ENCODE data around the gene RIMS4. TPM values are rescaled to one million over a fixed set of nuclear protein-coding genes. Genes with fewer than 3 reads are reported as not detected.

Gene RIMS4
- total and polyA plus RNA-seq, 12 donors, result 0.11 to 6.3 (median 0.78) TPM; not detected in 1

DNA sequence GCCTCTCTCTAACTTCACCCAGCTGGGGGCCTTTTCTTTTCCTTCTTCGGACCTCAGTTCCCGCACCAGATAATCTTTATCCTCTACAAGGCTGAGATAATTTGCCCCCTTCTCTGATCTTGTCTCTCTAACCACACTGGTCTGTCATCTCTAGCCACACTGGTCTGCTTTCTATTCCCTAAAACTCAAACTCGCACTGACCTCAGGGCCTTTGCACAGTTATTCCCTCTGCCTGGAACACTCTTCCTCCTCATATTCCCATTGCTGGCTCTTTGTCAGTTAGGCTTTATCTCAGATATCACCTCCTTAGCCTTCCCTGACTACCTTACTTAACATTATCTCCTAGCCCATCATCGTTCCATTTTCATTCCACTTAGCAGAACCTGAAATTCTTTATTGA lies 7.6 kb downstream of the RIMS4 start:
- no peaks in the 10 kb centered on the region for H3K9me3 ChIP-seq (replicated peaks in 1 of 3)
- H3K4me1 ChIP-seq (replicated peaks in 1 of 2), result no peaks in the 10 kb centered on the region
- 88 to 94% (median 93%) methylated on average over 4 of the region's 4 CpGs for WGBS, 4 donors
- intact Hi-C loops (cut with DNase I), result no loop called here
- H3K36me3 ChIP-seq (replicated peaks in 1 of 2), result no peaks in the 10 kb centered on the region
- no peak overlapping the region for H3K27ac ChIP-seq
- TF ChIP-seq, protein P1, sequence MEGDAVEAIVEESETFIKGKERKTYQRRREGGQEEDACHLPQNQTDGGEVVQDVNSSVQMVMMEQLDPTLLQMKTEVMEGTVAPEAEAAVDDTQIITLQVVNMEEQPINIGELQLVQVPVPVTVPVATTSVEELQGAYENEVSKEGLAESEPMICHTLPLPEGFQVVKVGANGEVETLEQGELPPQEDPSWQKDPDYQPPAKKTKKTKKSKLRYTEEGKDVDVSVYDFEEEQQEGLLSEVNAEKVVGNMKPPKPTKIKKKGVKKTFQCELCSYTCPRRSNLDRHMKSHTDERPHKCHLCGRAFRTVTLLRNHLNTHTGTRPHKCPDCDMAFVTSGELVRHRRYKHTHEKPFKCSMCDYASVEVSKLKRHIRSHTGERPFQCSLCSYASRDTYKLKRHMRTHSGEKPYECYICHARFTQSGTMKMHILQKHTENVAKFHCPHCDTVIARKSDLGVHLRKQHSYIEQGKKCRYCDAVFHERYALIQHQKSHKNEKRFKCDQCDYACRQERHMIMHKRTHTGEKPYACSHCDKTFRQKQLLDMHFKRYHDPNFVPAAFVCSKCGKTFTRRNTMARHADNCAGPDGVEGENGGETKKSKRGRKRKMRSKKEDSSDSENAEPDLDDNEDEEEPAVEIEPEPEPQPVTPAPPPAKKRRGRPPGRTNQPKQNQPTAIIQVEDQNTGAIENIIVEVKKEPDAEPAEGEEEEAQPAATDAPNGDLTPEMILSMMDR (IDR thresholded peaks at IDR 0.05), result no peak
- TF ChIP-seq POLR2A (IDR thresholded peaks at IDR 0.05), result no peak
- no peak overlapping the region for H3K4me3 ChIP-seq
- no peaks in the 10 kb centered on the region for H3K27me3 ChIP-seq
- DNase-seq, result no peak

DNA sequence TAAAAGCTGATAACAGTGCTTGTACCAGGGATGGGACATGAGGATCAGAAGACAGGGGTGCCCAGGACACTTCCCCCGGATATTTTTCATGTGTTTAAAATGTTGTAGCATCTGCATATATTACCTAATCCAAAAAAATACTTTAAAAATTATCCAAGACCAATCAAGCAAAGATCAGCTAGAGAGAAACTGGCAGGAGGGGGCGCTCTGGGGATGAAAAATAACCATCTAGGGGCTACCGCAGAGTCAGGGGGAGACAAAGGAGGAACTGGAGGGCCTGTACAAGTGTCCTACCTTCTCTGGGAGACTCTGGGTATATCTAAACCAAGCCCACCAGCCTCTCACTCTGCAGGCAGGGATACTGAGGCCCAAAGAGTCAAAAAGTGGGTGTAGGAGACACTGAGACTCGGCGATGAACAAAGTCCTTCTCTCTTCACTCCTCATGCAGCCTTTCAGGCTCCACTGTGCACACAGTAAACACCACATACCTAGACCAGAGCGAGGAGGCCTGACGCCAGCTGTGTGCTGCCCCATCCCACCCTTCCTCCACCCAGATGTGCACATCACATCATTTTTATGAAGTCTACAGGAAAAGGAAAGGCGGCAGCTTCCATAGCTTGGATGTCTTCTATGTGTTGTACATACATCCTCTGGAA lies 9.8 kb downstream of the RIMS4 start:
- H3K4me1 ChIP-seq (replicated peaks in 1 of 2), result no peaks in the 10 kb centered on the region
- TF ChIP-seq, protein P1 (IDR thresholded peaks at IDR 0.05), result no peak
- no peak for TF ChIP-seq POLR2A (IDR thresholded peaks at IDR 0.05)
- no peak overlapping the region for H3K27ac ChIP-seq
- H3K9me3 ChIP-seq (replicated peaks in 1 of 3), result no peaks in the 10 kb centered on the region
- 73 to 91% (median 85%) methylated on average over 8 of the region's 8 CpGs for WGBS, 4 donors
- DNase-seq, result no peak
- H3K4me3 ChIP-seq, result no peak overlapping the region
- no peaks in the 10 kb centered on the region for H3K36me3 ChIP-seq (replicated peaks in 1 of 2)
- no peaks in the 10 kb centered on the region for H3K27me3 ChIP-seq
- intact Hi-C loops (cut with DNase I), result no loop called here

DNA sequence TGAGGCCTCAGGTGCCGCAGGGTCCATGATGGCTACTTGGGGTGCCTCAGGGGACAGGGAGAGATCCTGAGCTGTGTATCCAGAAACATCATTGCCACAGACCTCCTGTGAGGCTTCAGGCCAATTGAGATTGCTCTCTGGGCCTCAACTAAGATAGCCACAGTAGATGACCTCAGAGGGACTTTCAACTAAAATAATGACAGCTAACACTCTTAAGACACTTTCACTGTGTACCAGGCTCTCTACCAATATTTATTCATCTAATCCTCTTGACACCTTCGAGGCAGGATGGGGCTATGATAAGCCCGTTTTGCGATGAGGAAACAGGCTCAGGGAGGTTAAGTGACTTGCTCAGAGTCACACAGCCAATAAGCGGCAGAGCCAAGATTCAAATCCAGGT lies 10.7 kb downstream of the RIMS4 start:
- DNase-seq, result no peak
- H3K36me3 ChIP-seq (replicated peaks in 1 of 2), result no peaks in the 10 kb centered on the region
- no peaks in the 10 kb centered on the region for H3K4me1 ChIP-seq (replicated peaks in 1 of 2)
- no peaks in the 10 kb centered on the region for H3K9me3 ChIP-seq (replicated peaks in 1 of 3)
- 83 to 92% (median 89%) methylated on average over 5 of the region's 5 CpGs for WGBS, 4 donors
- H3K27ac ChIP-seq, result no peak overlapping the region
- H3K27me3 ChIP-seq, result no peaks in the 10 kb centered on the region
- intact Hi-C loops (cut with DNase I), result no loop called here
- H3K4me3 ChIP-seq, result no peak overlapping the region
- TF ChIP-seq, protein P1 (IDR thresholded peaks at IDR 0.05), result no peak
- TF ChIP-seq POLR2A (IDR thresholded peaks at IDR 0.05), result no peak

DNA sequence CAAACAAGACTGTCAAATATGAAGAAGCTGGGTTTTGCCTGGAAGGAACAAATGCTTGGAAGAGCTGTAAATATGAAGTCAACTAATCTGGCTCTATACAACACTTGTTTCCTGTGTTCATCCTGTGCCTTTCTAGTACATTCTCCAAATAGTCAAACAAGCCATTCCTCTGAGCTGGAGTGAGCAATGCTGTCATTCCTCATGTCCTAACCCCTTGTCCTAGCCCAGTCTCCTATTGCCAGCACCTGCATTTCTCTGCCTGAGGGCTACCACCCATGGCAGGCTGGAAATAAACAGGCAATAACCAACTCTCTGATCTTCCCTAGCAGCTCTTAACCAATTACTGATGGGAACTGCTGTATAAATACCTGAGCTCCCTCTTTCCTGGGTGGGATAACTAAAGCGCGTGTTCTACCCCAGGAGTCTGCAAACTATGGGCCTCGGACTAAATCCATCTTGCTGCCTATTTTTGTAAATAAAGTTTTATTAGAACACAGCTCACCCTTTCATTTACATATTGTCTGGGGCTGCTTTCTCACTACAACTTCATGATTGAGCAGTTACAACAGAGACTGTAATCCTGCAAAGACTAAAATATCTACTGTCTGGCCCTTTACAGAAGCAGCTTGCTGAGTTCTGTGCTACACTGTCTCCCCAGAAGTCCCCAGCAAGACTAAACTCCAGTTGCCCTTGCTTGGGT lies 13.4 kb downstream of the RIMS4 start:
- TF ChIP-seq, protein P1 (IDR thresholded peaks at IDR 0.05), result no peak
- Histone ChIP-seq H3K27me3 (no peaks in the 10 kb centered on the region), H3K9me3 (replicated peaks in 1 of 3) (no peaks in the 10 kb centered on the region), H3K4me3 (no peak overlapping the region), H3K27ac (no peak overlapping the region), H3K36me3 (replicated peaks in 1 of 2) (no peaks in the 10 kb centered on the region), H3K4me1 (replicated peaks in 1 of 2) (no peaks in the 10 kb centered on the region)
- 90 to 98% (median 95%) methylated on average over 3 of the region's 3 CpGs for WGBS, 4 donors
- no peak for DNase-seq
- intact Hi-C loops (cut with DNase I), result no loop called here
